GM12878 (cell line): ENCODE results near the gene FGL2. TPM values are rescaled to one million over a fixed set of nuclear protein-coding genes. Genes with fewer than 3 reads are reported as not detected.

Source experiments
- BCL11A ChIP-seq: IDR thresholded peaks from 2 replicates; pipeline ENCODE4 v1.6.1; 2011; ENCODE audit warnings: low read depth, low read length
- CBFB ChIP-seq: IDR thresholded peaks from 2 replicates; pipeline ENCODE4 v1.6.1; 2016; ENCODE audit warnings: antibody characterized with exemption, low read depth
- CBX5 ChIP-seq: sonication (generic); IDR thresholded peaks from 2 replicates; pipeline ENCODE4 v1.6.1; 2016; ENCODE audit warnings: low read depth, moderate library complexity, mild to moderate bottlenecking, inconsistent platforms
- CREM ChIP-seq: IDR thresholded peaks from 2 replicates; pipeline ENCODE4 v1.6.1; 2014; ENCODE audit warnings: antibody characterized with exemption, low read depth
- EZH2 ChIP-seq: IDR thresholded peaks from 2 replicates; pipeline ENCODE4 v1.6.1; 2012; ENCODE audit warnings: low read depth, mild to moderate bottlenecking, control low read depth, inconsistent platforms, low read length, borderline replicate concordance; ENCODE audit not compliant: control insufficient read depth
- IKZF1 ChIP-seq: fragments of 450-650 bp; conservative IDR thresholded peaks from 2 replicates; pipeline ENCODE4 v1.6.1; 2017; ENCODE audit warnings: antibody characterized with exemption, mild to moderate bottlenecking
- IRF4 ChIP-seq: IDR thresholded peaks from 2 replicates; pipeline ENCODE4 v1.6.1; 2011; ENCODE audit warnings: low read depth, low read length
- MYC ChIP-seq: IDR thresholded peaks from 2 replicates; pipeline ENCODE4 v1.6.1; 2011; ENCODE audit warnings: mild to moderate bottlenecking, low read length, moderate library complexity, inconsistent platforms; ENCODE audit not compliant: insufficient read depth, insufficient replicate concordance, insufficient read length, severe bottlenecking
- NBN ChIP-seq: fragments of 450-650 bp; IDR thresholded peaks from 2 replicates; pipeline ENCODE4 v1.6.1; 2016
- NFYB ChIP-seq: IDR thresholded peaks from 2 replicates; pipeline ENCODE4 v1.6.1; 2011; ENCODE audit warnings: low read depth, mild to moderate bottlenecking, low read length, improper control_type of control experiment, moderate library complexity; ENCODE audit not compliant: insufficient read depth
- POLR2A ChIP-seq: IDR thresholded peaks from 2 replicates; pipeline ENCODE4 v1.6.1; 2011; ENCODE audit warnings: low read depth, mild to moderate bottlenecking, low read length
- RAD21 ChIP-seq: IDR thresholded peaks from 2 replicates; pipeline ENCODE4 v1.6.1; 2011; ENCODE audit warnings: mild to moderate bottlenecking, low read depth, low read length, moderate library complexity; ENCODE audit not compliant: insufficient read depth
- SMAD5 ChIP-seq: IDR thresholded peaks from 2 replicates; pipeline ENCODE4 v1.6.1; 2016; ENCODE audit warnings: antibody characterized with exemption, low read depth
- SUZ12 ChIP-seq: fragments of 200-600 bp; sonication (generic); IDR thresholded peaks from one replicate; pipeline ENCODE4 v1.6.1; 2018; ENCODE audit warnings: antibody characterized with exemption, mild to moderate bottlenecking; ENCODE audit not compliant: unreplicated experiment
- TCF7 ChIP-seq: IDR thresholded peaks from 2 replicates; pipeline ENCODE4 v1.6.1; 2014; ENCODE audit warnings: antibody characterized with exemption, borderline replicate concordance
- ZBED1 ChIP-seq: IDR thresholded peaks from 2 replicates; pipeline ENCODE4 v1.6.1; 2016; ENCODE audit warnings: borderline replicate concordance
- ZZZ3 ChIP-seq: IDR thresholded peaks from 2 replicates; pipeline ENCODE4 v1.6.1; 2011; ENCODE audit warnings: low read depth; ENCODE audit not compliant: control insufficient read depth, insufficient read length
- polyA plus RNA-seq, 11 experiments: library from polyadenylated mRNA; depleted of rRNA in 4 of 11; unstranded in 6 of 11; stranded (reverse) in 5 of 11; fragments of >200 nt; fragmentation: Nextera tagmentation in 4 of 11; fragmentation: Illumina TruSeq in 1 of 11; extraction: Ambion mirVana in 4 of 11; extraction: Trizol in 1 of 11; gene quantifications; 1 replicate in 1 of 11; 2 replicates in 10 of 11; pipeline versions ENCODE4 v1.2.1 to v1.2.3, GENCODE V29; 2011 to 2016; ENCODE audit warnings: inconsistent platforms in 2 of 11, missing spikeins in 2 of 11, low read depth in 1 of 11
- total RNA-seq, 4 experiments: library from RNA; depleted of rRNA in 3 of 4; stranded (reverse); fragments of >200 nt in 3 of 4; fragmentation: Illumina TruSeq in 1 of 4; extraction: Trizol in 1 of 4; gene quantifications; 2 replicates each; pipeline versions ENCODE4 v1.2.1 to v1.2.3, GENCODE V29; 2013 to 2021
- TF ChIP-seq, protein P1 (sequence below): fragments of 450-650 bp; IDR thresholded peaks from 2 replicates; pipeline ENCODE4 v1.6.1; 2017; ENCODE audit warnings: mild to moderate bottlenecking, low read depth, inconsistent platforms; ENCODE audit not compliant: poor library complexity, severe bottlenecking
- TF ChIP-seq, protein P2 (sequence below): fragments of 450-650 bp; IDR thresholded peaks from 2 replicates; pipeline ENCODE4 v1.6.1; 2018; ENCODE audit warnings: mild to moderate bottlenecking, low read depth, moderate library complexity; ENCODE audit not compliant: partially characterized antibody
- TF ChIP-seq, protein P3 (sequence below): IDR thresholded peaks from 2 replicates; pipeline ENCODE4 v1.6.1; 2011; ENCODE audit warnings: borderline replicate concordance, low read depth, mild to moderate bottlenecking, moderate library complexity, low read length; ENCODE audit not compliant: insufficient read depth, poor library complexity, severe bottlenecking
- TF ChIP-seq, protein P4 (sequence below): fragments of 450-650 bp; formaldehyde crosslinking; IDR thresholded peaks from 2 replicates; pipeline ENCODE4 v1.4.0; 2020; ENCODE audit warnings: mild to moderate bottlenecking, moderate library complexity

Gene FGL2
- total and polyA plus RNA-seq, 10 of the 15 experiments (the other 5 are each of a cell fraction or from before 2014, with no cell fraction given), result 0.04 to 3.2 (median 1.5) TPM

DNA sequence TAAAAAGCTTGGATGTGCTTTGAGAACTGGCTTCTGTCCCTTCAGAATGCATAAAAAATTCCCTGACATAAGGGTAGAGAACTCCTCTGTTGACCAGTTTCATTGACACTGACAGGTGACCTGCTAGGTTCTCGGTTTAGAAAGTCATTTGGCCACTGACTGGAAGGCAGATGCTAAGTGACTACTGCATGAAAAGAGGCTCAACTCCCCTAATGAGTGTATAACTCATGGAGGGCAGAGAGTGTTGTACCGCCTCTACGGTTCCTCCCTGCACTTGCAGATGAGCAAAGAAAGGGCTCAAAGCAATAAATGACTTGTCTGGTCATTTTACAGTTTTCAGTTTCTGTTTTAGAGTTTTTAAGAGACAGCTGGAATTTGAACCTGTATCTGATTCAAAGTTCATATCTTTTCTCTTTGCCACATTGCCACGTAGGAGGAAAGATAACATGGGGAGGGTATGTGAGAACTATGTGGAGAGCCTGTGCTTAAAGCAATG, 2.9 kb upstream of the FGL2 start (continued):
- TF ChIP-seq, protein P1, sequence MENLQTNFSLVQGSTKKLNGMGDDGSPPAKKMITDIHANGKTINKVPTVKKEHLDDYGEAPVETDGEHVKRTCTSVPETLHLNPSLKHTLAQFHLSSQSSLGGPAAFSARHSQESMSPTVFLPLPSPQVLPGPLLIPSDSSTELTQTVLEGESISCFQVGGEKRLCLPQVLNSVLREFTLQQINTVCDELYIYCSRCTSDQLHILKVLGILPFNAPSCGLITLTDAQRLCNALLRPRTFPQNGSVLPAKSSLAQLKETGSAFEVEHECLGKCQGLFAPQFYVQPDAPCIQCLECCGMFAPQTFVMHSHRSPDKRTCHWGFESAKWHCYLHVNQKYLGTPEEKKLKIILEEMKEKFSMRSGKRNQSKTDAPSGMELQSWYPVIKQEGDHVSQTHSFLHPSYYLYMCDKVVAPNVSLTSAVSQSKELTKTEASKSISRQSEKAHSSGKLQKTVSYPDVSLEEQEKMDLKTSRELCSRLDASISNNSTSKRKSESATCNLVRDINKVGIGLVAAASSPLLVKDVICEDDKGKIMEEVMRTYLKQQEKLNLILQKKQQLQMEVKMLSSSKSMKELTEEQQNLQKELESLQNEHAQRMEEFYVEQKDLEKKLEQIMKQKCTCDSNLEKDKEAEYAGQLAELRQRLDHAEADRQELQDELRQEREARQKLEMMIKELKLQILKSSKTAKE, result peak; percentile 24
- peak; percentile 66 for TF ChIP-seq IKZF1
- TF ChIP-seq NFYB, result no peak
- TF ChIP-seq, protein P2, sequence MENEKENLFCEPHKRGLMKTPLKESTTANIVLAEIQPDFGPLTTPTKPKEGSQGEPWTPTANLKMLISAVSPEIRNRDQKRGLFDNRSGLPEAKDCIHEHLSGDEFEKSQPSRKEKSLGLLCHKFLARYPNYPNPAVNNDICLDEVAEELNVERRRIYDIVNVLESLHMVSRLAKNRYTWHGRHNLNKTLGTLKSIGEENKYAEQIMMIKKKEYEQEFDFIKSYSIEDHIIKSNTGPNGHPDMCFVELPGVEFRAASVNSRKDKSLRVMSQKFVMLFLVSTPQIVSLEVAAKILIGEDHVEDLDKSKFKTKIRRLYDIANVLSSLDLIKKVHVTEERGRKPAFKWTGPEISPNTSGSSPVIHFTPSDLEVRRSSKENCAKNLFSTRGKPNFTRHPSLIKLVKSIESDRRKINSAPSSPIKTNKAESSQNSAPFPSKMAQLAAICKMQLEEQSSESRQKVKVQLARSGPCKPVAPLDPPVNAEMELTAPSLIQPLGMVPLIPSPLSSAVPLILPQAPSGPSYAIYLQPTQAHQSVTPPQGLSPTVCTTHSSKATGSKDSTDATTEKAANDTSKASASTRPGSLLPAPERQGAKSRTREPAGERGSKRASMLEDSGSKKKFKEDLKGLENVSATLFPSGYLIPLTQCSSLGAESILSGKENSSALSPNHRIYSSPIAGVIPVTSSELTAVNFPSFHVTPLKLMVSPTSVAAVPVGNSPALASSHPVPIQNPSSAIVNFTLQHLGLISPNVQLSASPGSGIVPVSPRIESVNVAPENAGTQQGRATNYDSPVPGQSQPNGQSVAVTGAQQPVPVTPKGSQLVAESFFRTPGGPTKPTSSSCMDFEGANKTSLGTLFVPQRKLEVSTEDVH, result no peak
- no peak for TF ChIP-seq SUZ12
- 0 out of 2 replicates have a peak, but pooled peaks have one; percentile 34 for TF ChIP-seq EZH2
- TF ChIP-seq POLR2A, result peak; percentile 32; the same call in 1 of the 2 replicates
- no peak for TF ChIP-seq MYC
- peak; percentile 70; the same call in 1 of the 2 replicates for TF ChIP-seq CBX5
- TF ChIP-seq, protein P3, sequence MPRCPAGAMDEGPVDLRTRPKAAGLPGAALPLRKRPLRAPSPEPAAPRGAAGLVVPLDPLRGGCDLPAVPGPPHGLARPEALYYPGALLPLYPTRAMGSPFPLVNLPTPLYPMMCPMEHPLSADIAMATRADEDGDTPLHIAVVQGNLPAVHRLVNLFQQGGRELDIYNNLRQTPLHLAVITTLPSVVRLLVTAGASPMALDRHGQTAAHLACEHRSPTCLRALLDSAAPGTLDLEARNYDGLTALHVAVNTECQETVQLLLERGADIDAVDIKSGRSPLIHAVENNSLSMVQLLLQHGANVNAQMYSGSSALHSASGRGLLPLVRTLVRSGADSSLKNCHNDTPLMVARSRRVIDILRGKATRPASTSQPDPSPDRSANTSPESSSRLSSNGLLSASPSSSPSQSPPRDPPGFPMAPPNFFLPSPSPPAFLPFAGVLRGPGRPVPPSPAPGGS, result no peak
- no peak for TF ChIP-seq SMAD5
- TF ChIP-seq, protein P4, sequence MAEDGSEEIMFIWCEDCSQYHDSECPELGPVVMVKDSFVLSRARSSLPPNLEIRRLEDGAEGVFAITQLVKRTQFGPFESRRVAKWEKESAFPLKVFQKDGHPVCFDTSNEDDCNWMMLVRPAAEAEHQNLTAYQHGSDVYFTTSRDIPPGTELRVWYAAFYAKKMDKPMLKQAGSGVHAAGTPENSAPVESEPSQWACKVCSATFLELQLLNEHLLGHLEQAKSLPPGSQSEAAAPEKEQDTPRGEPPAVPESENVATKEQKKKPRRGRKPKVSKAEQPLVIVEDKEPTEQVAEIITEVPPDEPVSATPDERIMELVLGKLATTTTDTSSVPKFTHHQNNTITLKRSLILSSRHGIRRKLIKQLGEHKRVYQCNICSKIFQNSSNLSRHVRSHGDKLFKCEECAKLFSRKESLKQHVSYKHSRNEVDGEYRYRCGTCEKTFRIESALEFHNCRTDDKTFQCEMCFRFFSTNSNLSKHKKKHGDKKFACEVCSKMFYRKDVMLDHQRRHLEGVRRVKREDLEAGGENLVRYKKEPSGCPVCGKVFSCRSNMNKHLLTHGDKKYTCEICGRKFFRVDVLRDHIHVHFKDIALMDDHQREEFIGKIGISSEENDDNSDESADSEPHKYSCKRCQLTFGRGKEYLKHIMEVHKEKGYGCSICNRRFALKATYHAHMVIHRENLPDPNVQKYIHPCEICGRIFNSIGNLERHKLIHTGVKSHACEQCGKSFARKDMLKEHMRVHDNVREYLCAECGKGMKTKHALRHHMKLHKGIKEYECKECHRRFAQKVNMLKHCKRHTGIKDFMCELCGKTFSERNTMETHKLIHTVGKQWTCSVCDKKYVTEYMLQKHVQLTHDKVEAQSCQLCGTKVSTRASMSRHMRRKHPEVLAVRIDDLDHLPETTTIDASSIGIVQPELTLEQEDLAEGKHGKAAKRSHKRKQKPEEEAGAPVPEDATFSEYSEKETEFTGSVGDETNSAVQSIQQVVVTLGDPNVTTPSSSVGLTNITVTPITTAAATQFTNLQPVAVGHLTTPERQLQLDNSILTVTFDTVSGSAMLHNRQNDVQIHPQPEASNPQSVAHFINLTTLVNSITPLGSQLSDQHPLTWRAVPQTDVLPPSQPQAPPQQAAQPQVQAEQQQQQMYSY (CRISPR knock-in tag), result no peak
- peak; percentile 86; the same call in 1 of the 2 replicates for TF ChIP-seq ZBED1
- peak; percentile 70 for TF ChIP-seq CREM
- no peak for TF ChIP-seq ZZZ3
- peak; percentile 48 for TF ChIP-seq RAD21
- TF ChIP-seq IRF4, result peak; percentile 86
- TF ChIP-seq TCF7, result peak; percentile 66; the same call in 1 of the 2 replicates
- no peak for TF ChIP-seq CBFB
- TF ChIP-seq BCL11A, result peak; percentile 77; the same call in 1 of the 2 replicates
- TF ChIP-seq NBN, result peak; percentile 62; the same call in 1 of the 2 replicates
